Dermis microvascular lymphatic vessel endothelial cell (primary cell): ENCODE data around the gene PHAF1. TPM values are rescaled to one million over a fixed set of nuclear protein-coding genes. Genes with fewer than 3 reads are reported as not detected.
A peak's percentile ranks its signal among the peaks of the same experiment; 100 is the strongest.

Experiments
- DNase-seq, 2 donors: peaks; one replicate each; pipeline versions ENCODE4 v3.0.0 to v3.0.0-alpha.2; 2010; ENCODE audit warnings: low read depth in 2 of 2
- total RNA-seq: library from RNA; depleted of rRNA; stranded (reverse); fragments of >200 nt; gene quantifications from 2 replicates; pipeline ENCODE4 v1.2.1, GENCODE V29; 2014

Gene PHAF1
- total RNA-seq, 1 donor from 2014 or later: 9.6 TPM

DNA sequence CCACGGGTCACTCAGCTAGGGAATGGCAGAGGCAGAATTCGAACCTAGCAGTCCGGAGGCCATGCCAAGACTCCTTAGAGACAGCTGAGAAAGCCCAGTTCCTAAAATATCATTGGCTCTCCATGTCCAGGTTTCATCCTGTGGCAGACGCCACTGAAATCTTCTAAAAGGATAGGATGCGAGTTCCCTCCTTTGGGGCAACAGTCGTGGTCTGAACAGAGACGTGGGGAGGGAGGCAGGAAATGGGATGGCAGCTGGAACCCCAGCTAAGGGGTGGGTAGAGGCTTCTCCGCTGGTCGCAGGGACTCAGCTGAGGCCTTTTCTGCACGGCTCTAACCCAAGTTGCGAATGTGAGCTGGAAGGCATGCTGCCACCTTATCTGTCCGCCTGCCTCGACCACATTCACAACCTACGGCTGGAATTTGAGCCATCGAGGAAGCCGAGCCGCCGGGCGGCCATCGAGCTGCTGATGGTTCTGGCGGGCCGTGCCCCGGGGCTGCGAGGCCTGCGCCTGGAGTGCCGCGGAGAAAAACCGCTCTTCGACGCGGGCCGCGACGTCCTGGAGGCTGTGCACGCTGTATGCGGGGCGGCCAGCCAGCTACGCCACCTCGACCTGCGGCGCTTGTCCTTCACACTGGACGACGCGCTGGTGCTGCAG, 52.9 kb downstream of the PHAF1 start:
- no peak for DNase-seq

DNA sequence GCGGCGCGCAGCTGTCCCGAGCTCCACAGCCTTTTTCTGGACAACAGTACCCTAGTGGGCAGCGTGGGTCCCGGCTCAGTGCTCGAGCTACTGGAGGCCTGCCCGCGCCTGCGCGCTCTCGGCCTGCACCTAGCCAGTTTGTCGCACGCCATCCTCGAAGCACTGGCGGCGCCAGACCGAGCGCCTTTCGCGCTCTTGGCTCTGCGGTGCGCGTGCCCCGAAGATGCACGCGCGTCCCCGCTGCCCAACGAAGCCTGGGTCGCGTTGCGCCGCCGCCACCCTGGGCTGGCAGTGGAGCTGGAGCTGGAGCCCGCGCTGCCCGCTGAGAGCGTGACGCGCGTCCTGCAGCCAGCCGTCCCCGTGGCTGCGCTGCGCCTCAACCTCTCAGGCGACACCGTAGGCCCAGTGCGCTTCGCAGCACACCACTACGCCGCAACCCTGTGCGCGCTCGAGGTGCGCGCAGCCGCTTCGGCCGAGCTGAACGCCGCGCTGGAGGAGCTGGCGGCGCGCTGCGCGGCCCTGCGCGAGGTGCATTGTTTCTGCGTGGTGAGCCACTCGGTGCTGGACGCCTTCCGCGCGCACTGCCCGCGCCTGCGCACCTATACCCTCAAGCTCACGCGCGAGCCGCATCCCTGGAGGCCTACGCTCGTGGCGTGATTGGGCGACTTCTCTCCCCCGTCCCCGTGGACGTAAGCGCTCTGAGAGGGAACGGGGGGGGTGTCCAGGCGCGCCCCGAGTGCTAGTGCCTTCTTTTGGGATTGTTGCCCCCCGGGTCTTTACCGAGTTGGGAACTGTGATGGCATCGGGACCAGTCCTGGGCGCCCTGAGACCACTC, 53.6 kb downstream of the PHAF1 start:
- DNase-seq: peak; percentile 38 to 72

DNA sequence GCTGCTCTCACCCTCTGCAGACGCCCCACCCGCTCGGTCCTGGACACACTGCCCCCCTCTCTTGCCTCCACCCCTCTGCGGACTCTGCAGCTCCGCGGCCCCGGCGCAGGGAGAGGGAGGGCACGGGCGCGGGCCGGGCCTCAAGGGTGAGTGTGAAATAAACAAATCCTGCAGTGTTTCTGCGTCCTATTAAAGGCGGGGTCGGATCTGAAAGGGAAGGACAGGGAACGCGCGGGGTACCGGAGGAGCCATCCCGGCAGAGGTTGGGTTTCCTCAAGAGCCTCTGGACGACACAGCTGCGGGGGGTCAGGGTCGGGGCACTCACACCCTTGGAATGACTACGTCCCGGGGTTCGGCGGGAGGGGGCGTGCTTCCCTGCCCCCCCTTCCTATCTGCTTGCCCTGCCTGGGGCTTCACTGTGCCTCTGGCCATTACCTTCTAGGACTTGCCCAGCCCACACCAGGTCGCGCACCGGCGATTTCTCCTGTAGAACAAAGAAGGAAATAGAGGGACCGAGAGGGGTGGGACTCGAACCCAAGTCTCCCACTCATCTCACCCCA, 54.3 kb downstream of the PHAF1 start:
- no peak for DNase-seq

DNA sequence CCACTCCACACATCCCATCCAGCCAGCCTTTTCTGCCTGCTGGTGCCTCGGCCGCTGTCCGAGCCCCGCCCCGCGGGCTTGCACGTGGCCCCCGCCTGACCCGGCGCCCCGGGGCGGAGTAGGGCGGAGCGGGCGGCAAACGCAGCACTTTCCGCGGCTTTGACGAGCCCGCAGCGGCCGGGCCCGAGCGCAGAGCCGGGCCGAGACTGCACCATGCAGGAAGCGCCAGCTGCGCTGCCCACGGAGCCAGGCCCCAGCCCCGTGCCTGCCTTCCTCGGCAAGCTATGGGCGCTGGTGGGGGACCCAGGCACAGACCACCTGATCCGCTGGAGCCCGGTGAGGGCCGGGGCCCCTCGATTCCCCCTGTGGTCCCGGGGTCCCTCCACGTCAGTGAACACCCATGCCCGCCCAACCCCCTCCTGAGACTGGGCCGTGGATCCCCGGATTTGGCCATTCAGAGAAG, 54.9 kb downstream of the PHAF1 start, which contains the start of gene HSF4:
Gene HSF4, plus strand, starts transcription at position 147 of the 463 bp plus-strand sequence. Its CDS starts 67 bp downstream, at position 214.
- no peak for DNase-seq

DNA sequence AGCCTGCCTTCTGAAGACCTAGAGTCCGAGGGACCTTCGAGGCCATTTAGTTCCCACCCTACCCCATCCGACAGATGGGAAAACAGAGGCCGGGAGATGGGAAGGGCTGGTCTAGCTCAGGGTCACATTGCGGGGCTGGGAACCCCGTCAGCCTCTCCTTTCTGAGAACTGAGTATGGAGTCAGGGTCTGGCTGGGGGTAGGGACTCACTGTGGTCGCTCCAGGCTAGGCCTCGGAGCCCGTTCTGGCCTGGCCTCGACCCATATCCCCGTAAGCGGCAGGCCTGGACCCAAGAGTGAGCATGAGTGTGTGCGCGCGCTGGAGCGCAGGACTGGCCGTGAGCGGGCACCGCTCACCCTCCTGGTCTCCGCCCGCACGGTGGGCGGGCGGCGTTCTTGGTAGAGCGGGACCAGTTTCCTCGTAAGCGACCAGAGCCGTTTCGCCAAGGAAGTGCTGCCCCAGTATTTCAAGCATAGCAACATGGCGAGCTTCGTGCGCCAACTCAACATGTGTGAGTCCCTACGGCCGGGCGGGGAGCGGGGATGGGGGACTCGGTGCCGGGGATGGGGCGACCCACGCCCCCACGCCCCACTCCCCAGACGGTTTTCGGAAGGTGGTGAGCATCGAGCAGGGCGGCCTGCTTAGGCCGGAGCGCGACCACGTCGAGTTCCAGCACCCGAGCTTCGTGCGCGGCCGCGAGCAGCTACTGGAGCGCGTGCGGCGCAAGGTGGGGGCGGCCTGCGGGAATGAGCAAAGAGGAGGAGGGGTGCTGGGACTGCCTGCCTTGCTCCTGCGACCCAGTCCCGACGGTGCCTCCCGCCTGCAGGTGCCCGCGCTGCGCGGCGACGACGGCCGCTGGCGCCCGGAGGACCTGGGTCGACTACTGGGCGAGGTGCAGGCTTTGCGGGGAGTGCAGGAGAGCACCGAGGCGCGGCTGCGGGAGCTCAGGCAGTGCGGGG, 55.7 kb downstream of the PHAF1 start:
- DNase-seq: no peak

DNA sequence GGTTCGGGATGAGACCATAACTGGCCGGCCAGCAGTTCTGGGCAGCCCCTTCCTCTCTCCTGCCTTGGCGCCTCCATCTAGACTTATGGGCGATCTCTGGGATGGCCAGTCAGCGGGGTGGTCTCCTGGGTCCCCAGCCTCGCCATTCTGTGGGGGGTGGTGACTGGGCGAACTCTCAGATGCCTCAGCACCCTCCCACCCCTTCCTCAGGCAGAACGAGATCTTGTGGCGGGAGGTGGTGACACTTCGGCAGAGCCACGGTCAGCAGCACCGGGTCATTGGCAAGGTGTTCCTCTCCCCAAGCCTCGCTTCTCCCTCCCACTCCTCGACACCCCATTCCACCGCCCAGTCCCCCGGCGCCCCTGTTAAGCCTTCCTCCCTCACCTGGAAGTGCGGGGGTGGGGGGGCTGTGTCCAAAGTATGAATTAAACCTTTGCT, 56.4 kb downstream of the PHAF1 start:
- no peak for DNase-seq

DNA sequence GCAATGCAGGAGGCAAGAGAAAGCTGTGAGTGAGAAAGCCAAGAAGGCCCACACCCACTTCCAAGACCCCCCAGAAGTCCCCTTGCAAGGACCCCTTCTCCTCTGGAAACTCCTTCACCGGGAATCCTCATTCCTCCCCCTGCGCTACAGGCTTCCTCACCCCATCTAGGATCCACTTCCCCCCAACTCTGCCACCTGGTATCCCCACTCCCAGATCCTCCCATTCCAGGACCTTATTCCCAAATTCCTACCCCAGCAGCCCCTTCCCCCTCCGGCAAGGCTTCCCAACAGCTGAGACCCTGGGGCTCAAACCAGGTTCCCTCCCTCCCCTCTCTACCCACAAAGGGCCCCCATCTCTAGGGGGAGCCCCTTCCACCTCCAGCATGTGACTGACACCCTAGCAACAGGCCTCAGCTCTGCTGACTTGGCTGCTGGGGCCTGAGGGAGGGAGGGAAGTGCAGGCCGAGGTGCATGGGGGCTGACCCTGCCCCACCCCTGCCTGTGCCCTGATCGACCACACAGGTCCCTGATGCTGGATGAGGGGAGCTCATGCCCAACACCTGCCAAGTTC, 56.9 kb downstream of the PHAF1 start:
- no peak for DNase-seq

DNA sequence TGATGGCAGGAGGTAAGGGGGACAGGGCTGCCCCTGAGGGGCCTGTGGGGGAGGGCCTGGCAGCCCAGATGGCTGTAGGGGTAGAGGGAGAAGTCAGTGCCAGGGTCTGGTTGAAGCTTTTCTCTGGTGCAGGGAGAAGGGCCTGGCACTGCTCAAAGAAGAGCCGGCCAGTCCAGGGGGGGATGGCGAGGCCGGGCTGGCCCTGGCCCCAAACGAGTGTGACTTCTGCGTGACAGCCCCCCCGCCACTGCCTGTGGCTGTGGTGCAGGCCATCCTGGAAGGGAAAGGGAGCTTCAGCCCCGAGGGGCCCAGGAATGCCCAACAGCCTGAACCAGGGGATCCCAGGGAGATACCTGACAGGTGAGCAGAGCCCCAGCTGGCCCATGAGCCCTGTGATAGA, 57.8 kb downstream of the PHAF1 start:
- DNase-seq: no peak

DNA sequence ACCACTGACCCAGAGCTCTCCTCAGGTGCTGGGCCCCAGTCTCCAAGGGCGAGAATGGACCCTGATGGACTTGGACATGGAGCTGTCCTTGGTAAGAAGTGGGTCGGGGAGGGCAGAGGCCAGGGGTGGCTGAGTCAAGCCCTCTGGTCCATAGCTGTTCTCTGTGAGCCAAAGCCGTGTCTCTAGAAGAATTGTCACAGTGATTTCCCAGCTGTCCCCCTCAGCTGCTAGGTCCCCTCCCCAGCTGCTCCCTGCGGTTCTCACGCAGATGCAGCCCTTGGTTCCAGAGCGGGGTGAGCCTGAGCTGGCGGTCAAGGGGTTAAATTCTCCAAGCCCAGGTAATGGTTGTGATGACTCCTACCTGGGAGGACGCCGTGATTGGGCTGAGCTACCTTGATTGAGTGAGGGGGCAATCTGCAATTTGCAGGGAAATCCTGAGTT, 59.3 kb downstream of the PHAF1 start:
- no peak for DNase-seq

DNA sequence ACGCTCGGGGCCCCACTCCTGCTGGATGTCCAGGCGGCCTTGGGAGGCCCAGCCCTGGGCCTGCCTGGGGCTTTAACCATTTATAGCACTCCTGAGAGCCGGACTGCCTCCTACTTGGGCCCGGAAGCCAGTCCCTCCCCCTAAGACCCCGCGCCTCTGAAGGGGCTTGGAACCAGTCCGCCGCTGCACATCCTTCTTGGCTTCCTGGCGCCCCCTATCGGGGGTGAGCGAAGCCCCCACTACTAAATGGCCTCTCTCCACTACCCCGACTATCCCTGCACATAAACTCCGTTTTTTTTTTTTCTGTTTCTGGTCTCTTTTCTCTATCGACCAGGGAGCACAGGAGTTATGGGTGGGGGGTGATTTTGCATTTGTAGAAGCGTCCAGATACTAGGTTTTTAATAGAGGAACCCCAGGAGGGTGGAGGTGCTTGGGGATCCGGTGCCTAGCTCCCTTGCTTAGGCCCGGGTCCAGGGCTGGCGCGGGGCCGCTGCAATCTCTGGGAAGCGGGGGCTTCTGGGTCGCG, 60.0 kb downstream of the PHAF1 start:
- peak in 1 of 2 donors; percentile 40 for DNase-seq

DNA sequence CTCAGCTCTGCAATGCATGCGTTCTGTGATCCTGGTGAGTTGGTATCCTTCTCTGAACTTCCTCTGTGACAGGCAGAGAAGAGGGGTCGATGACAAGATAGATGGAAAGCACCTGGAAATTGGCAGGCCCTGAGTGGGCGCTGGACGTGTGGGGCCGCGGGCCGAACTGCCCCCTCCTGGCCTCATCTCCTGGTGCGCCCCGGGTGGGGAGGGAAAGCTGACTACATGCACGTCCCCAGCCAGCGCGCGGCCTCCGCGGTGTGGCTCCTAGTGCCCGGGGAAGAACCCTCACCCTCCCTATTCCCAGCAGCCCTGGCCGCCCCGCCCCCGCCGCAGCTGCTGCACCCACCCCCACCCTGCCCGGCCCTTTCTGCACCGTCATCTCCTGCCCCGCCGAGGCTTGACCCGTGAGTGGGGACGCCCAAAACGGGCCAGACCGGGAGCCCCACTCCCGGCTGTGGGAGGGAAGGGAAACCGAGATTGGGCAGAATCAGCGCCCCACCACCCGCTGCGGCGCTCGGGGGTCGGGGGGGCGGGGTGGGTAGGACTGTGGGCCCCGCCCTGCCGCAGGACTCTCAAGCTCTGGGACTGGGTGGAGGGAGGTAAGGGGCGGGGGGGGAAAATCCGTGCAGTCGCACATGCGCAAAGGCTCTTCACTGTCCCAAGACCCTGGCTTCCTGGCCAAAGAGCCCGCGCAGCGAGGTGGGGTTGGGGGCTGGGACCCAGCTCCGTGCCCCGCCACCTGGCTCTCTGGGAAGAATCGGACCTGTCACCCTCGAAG, 60.6 kb downstream of the PHAF1 start, which contains the start of gene NOL3:
Gene NOL3, plus strand, starts transcription at position 371 of the 781 bp plus-strand sequence.
- DNase-seq: peak; percentile 68 to 85

DNA sequence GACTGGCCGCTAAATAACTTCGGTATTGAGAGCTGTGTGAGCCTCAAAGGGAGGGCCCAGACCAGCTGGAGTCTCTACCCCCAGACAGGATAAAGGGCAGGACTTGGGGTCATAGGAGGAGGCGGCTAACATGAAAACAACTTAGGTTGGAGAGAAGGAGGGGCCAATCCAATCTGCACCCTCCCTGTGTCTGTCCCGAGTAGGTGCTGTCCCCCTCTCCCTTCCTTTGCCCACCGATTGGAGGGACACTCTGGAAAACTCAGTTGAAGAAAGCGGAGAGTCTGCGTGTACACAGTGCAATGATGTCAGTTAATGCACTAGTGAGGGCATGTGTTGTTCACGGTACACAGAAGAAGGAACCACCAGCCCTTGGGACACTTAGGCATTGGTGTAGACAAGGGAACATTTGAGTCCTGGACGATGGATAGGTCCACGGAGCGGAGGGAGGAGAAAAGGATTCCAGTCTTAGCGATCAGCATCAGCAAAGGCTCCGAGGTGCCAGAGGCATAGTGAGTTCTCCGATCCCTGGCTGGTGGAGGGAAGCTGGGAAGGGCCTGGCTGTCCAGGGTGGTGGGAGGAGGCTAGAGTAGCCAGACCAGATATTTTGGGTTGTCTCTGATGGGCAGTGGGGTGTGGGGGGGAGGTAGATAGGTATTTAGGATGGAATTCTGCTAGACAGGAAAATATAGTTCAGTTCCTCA, 61.4 kb downstream of the PHAF1 start:
- no peak for DNase-seq

DNA sequence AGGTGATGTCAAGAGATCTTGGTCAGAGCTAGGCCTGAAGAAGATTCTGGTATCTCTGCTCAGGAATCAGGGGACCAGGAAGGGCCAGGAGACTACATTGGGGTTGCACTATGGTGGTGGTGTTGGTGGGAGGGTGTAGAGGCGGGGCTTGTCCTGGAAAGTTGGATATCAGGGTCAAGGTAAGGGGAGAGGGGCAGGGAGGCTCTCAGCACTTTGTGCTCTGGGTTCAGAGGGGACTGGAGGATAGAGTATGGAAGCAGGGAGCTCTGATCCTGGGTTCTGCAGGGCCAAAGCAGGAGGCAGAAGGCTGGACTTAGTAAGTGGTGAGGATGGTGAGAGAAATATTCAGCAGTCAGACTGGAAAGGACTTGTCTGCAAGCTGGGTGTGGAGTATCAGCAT, 63.6 kb downstream of the PHAF1 start:
- DNase-seq: no peak

DNA sequence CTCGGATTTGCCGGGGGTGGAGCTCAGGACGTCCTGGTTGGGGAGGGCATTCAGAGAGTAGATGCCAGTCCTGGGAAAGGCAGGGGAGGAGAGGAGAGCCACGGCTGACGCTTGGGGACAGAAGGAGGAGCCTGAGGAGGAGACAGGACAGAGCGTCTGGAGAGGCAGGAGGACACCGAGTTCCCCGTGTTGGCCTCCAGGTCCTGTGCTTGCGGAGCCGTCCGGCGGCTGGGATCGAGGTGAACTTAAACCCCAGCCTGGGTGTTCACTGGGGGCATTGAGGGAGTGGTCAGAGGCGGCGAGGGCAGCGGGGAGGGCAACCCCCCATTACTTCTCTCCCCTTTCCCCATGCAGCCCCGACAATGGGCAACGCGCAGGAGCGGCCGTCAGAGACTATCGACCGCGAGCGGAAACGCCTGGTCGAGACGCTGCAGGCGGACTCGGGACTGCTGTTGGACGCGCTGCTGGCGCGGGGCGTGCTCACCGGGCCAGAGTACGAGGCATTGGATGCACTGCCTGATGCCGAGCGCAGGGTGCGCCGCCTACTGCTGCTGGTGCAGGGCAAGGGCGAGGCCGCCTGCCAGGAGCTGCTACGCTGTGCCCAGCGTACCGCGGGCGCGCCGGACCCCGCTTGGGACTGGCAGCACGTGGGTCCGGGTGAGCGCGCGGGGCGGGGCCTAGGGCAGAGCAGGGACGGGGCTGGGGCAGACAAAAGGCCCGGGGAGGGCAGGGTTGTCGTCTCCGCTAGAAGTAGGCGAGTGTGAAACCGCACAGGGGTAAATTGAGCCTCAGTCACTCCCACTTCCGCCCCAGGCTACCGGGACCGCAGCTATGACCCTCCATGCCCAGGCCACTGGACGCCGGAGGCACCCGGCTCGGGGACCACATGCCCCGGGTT, 64.3 kb downstream of the PHAF1 start:
- DNase-seq: peak; percentile 70 to 94

DNA sequence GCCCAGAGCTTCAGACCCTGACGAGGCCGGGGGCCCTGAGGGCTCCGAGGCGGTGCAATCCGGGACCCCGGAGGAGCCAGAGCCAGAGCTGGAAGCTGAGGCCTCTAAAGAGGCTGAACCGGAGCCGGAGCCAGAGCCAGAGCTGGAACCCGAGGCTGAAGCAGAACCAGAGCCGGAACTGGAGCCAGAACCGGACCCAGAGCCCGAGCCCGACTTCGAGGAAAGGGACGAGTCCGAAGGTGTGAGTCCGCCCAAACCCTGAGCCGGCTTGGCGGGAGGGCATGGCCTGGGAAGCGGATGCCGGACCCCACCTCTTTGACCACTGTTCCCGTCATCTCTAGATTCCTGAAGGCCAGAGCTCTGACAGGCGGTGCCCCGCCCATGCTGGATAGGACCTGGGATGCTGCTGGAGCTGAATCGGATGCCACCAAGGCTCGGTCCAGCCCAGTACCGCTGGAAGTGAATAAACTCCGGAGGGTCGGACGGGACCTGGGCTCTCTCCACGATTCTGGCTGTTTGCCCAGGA, 65.0 kb downstream of the PHAF1 start:
- DNase-seq: no peak

DNA sequence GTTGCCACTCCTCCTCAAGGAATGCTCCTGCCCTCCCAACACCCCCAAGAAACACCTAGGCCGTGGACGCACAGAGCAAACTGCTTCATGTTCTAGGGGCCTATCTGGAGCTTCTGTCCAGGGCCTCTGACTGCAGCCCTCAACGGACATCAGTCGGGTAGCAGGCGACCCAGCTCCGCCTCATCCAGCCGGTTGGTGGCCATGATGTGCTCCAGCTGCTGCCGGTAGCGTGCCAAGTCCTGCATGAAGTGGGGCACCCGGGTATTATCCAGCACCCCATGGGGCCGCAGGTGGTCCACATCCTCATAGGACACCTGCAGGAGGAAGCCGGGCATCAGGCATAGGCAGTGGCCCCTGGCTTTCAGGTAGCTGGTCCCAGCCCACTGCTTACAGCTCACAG, 66.9 kb downstream of the PHAF1 start:
- DNase-seq: no peak
